Mesenchymal stem cell (in vitro differentiated cells and primary cell): ENCODE measurements around the gene HSD11B1.

Experiments used
- DNase-seq: peaks from one replicate; pipeline ENCODE4 v3.0.0-alpha.2; 2013
- H2AFZ ChIP-seq: one replicate; pipeline ENCODE4 v1.6.1; 2013; ENCODE audit warnings: low read depth, mild to moderate bottlenecking, control low read depth, inconsistent platforms, low read length, moderate library complexity
- H2AK5ac ChIP-seq: 2 replicates; pipeline ENCODE4 v1.6.1; 2013; ENCODE audit warnings: low read length, moderate library complexity, mild to moderate bottlenecking, inconsistent platforms; ENCODE audit not compliant: severe bottlenecking
- H2BK120ac ChIP-seq: one replicate; pipeline ENCODE4 v1.6.1; 2013; ENCODE audit warnings: low read depth, mild to moderate bottlenecking, inconsistent platforms, low read length, moderate library complexity
- H2BK12ac ChIP-seq, 2 experiments: one replicate each; pipeline ENCODE4 v1.6.1; 2013; ENCODE audit warnings: inconsistent platforms in 2 of 2, low read length in 2 of 2, mild to moderate bottlenecking in 2 of 2, moderate library complexity in 2 of 2, control low read depth in 1 of 2
- H2BK15ac ChIP-seq: one replicate; pipeline ENCODE4 v1.6.1; 2013; ENCODE audit warnings: mild to moderate bottlenecking, low read depth, inconsistent platforms; ENCODE audit not compliant: poor library complexity, severe bottlenecking
- H2BK5ac ChIP-seq: 2 replicates; pipeline ENCODE4 v1.6.1; 2013; ENCODE audit warnings: low read depth, mild to moderate bottlenecking, low read length, control low read depth, inconsistent platforms; ENCODE audit not compliant: poor library complexity, severe bottlenecking
- H3K14ac ChIP-seq, 2 experiments: one replicate each; pipeline ENCODE4 v1.6.1; 2013; ENCODE audit warnings: inconsistent platforms in 2 of 2, low read length in 2 of 2, control low read depth in 1 of 2, mild to moderate bottlenecking in 1 of 2, moderate library complexity in 1 of 2
- H3K18ac ChIP-seq, 2 experiments: one replicate each; pipeline ENCODE4 v1.6.1; 2013; ENCODE audit warnings: inconsistent platforms in 2 of 2, low read length in 2 of 2, control low read depth in 1 of 2, low read depth in 1 of 2, mild to moderate bottlenecking in 1 of 2
- H3K23ac ChIP-seq, 2 experiments: one replicate each; pipeline ENCODE4 v1.6.1; 2013; ENCODE audit warnings: inconsistent platforms in 2 of 2, low read length in 2 of 2, mild to moderate bottlenecking in 2 of 2, moderate library complexity in 2 of 2, control low read depth in 1 of 2
- H3K27ac ChIP-seq: 2 replicates; pipeline ENCODE4 v1.5.1; 2013; ENCODE audit warnings: mild to moderate bottlenecking, moderate library complexity, low read length, control low read depth, inconsistent platforms; ENCODE audit not compliant: poor library complexity, severe bottlenecking
- H3K27me3 ChIP-seq, 2 experiments: 2 replicates each; pipeline versions ENCODE4 v1.6.1 to v1.7.0; 2013; ENCODE audit warnings: low read length in 2 of 2, mild to moderate bottlenecking in 2 of 2, moderate library complexity in 2 of 2, control low read depth in 1 of 2, inconsistent platforms in 1 of 2; ENCODE audit not compliant: control insufficient read depth in 1 of 2, insufficient read depth in 1 of 2
- H3K36me3 ChIP-seq, 2 experiments: 2 replicates each; pipeline versions ENCODE4 v1.6.1 to v1.7.0; 2013; ENCODE audit warnings: low read length in 2 of 2, control low read depth in 1 of 2, inconsistent platforms in 1 of 2, low read depth in 1 of 2, mild to moderate bottlenecking in 1 of 2; ENCODE audit not compliant: insufficient read depth in 2 of 2, control insufficient read depth in 1 of 2
- H3K4ac ChIP-seq, 2 experiments: one replicate each; pipeline ENCODE4 v1.6.1; 2013; ENCODE audit warnings: inconsistent platforms in 2 of 2, low read length in 2 of 2, mild to moderate bottlenecking in 2 of 2, moderate library complexity in 2 of 2, control low read depth in 1 of 2, low read depth in 1 of 2
- H3K4me1 ChIP-seq: 2 replicates; pipeline ENCODE4 v1.6.1; 2013; ENCODE audit warnings: low read depth, low read length, control low read depth; ENCODE audit not compliant: control insufficient read depth, insufficient read depth
- H3K4me2 ChIP-seq: 2 replicates; pipeline ENCODE4 v1.6.1; 2013; ENCODE audit warnings: low read length, mild to moderate bottlenecking, inconsistent platforms; ENCODE audit not compliant: poor library complexity, severe bottlenecking
- H3K4me3 ChIP-seq, 2 experiments: 2 replicates each; pipeline versions ENCODE4 v1.5.1 to v1.7.0; 2013; ENCODE audit warnings: low read length in 2 of 2, mild to moderate bottlenecking in 2 of 2, control low read depth in 1 of 2, low read depth in 1 of 2; ENCODE audit not compliant: insufficient read depth in 1 of 2
- H3K79me1 ChIP-seq: replicated peaks from 2 replicates; pipeline ENCODE4 v1.6.1; 2013; ENCODE audit warnings: mild to moderate bottlenecking, control low read depth, low read length, inconsistent platforms; ENCODE audit not compliant: poor library complexity, severe bottlenecking
- H3K9ac ChIP-seq: 2 replicates; pipeline ENCODE4 v1.7.0; 2013; ENCODE audit warnings: mild to moderate bottlenecking, low read length, moderate library complexity
- H3K9me3 ChIP-seq: 2 replicates; pipeline ENCODE4 v1.7.0; 2013; ENCODE audit warnings: mild to moderate bottlenecking, low read length; ENCODE audit not compliant: control insufficient read depth
- H4K8ac ChIP-seq: one replicate; pipeline ENCODE4 v1.6.1; 2013; ENCODE audit warnings: inconsistent platforms, mild to moderate bottlenecking, low read length, moderate library complexity
- H4K91ac ChIP-seq: one replicate; pipeline ENCODE4 v1.6.1; 2013; ENCODE audit warnings: mild to moderate bottlenecking, low read length, inconsistent platforms
- WGBS: methylation state at CpG from one replicate; pipeline ENCODE4 v1.1.7; 2013; ENCODE audit warnings: mixed read lengths; 5-methylcytosine and 5-hydroxymethylcytosine counted together

The HSD11B1 gene

DNA sequence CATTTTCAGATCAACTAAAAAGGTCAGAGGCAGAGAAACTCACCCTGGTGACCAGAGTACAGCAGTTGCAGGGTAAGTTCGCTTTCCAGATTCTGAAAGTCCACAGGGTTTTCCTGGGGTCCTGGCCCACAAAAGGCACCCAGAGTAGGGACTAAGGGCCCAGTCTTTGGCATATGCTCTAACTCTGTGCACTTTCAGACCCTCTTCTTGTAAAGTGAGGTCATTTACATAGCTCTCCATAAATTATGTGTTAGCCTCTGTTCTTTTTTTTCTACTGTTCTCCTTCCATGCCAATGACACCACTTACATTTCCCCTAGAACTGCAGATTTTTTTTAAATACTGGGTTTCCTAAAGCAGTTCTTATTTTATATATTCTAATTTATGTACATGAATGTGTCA lies 73.5 kb downstream of the HSD11B1 start:
- no peak overlapping the region for H4K8ac ChIP-seq
- 100% methylated on average over 1 of the region's 1 CpG for WGBS

GRCh38 chr1:209780268-209780667 lies 75.6 kb downstream of the HSD11B1 start:
- H3K4me1 ChIP-seq: peaks cover 8% of the 10 kb centered on the region
- H2BK120ac ChIP-seq: no peak overlapping the region
- no peaks in the 10 kb centered on the region for H3K27me3 ChIP-seq
- no peak overlapping the region for H2BK12ac ChIP-seq
- 85% methylated on average over 4 of the region's 4 CpGs for WGBS
- no peak overlapping the region for H2AFZ ChIP-seq
- peaks cover 30% of the 10 kb centered on the region for H3K79me1 ChIP-seq
- no peak overlapping the region for H3K9ac ChIP-seq
- H3K14ac ChIP-seq: no peak overlapping the region
- H3K4ac ChIP-seq: no peak overlapping the region
- no peak overlapping the region for H3K4me2 ChIP-seq
- H3K36me3 ChIP-seq: peaks cover 0 to 8% of the 10 kb centered on the region in 2 experiments
- H3K18ac ChIP-seq: no peak overlapping the region
- no peak overlapping the region for H4K91ac ChIP-seq
- no peaks in the 10 kb centered on the region for H3K9me3 ChIP-seq
- H2BK15ac ChIP-seq: no peak overlapping the region
- no peak overlapping the region for H3K23ac ChIP-seq
- no peak for DNase-seq
- H2AK5ac ChIP-seq: no peak overlapping the region
- no peak overlapping the region for H2BK5ac ChIP-seq
- no peak overlapping the region for H4K8ac ChIP-seq
- no peak overlapping the region for H3K4me3 ChIP-seq
- H3K27ac ChIP-seq: no peak overlapping the region

More for the DNA sequence above, 73.5 kb downstream of the HSD11B1 start:
- Histone ChIP-seq H3K27ac (no peak overlapping the region), H2BK15ac (no peak overlapping the region), H3K4ac (no peak overlapping the region), H3K27me3 (no peaks in the 10 kb centered on the region), H4K91ac (no peak overlapping the region), H3K4me3 (no peak overlapping the region), H3K4me1 (peaks cover 4% of the 10 kb centered on the region), H2AK5ac (no peak overlapping the region), H3K79me1 (peaks cover 19% of the 10 kb centered on the region), H2BK12ac (no peak overlapping the region), H3K36me3 (peaks cover 0 to 8% of the 10 kb centered on the region in 2 experiments), H3K4me2 (no peak overlapping the region), H3K9me3 (no peaks in the 10 kb centered on the region), H2AFZ (no peak overlapping the region), H2BK120ac (no peak overlapping the region), H3K14ac (no peak overlapping the region), H3K23ac (no peak overlapping the region), H3K9ac (no peak overlapping the region), H2BK5ac (no peak overlapping the region), H3K18ac (no peak overlapping the region)
- no peak for DNase-seq

- Histone ChIP-seq H3K4me2 (no peak overlapping the region), H3K14ac (no peak overlapping the region), H3K79me1 (peaks cover 30% of the 10 kb centered on the region), H2BK120ac (no peak overlapping the region), H3K27me3 (peaks cover 0 to 17% of the 10 kb centered on the region in 2 experiments), H3K36me3 (peaks cover 0 to 8% of the 10 kb centered on the region in 2 experiments), H2BK5ac (no peak overlapping the region), H3K9ac (peak overlapping the region; percentile 97), H3K18ac (no peak overlapping the region), H2BK15ac (no peak overlapping the region), H3K4me1 (peaks cover 8% of the 10 kb centered on the region), H3K27ac (no peak overlapping the region), H4K91ac (no peak overlapping the region), H2BK12ac (no peak overlapping the region), H2AFZ (no peak overlapping the region), H4K8ac (no peak overlapping the region), H3K9me3 (no peaks in the 10 kb centered on the region), H3K4ac (no peak overlapping the region), H2AK5ac (no peak overlapping the region), H3K23ac (no peak overlapping the region), H3K4me3 (peak overlapping the region in 1 of 2 experiments; percentile 98)
- DNase-seq: no peak
- WGBS: 90% methylated on average over 6 of the region's 6 CpGs
Observed at GRCh38 chr1:209783386-209783785, 78.7 kb downstream of the HSD11B1 start.
